Ectodermal cell (in vitro differentiated cells): Measurements from ENCODE around the gene KRT35.

Experiments used
- H3K27ac ChIP-seq: 2 replicates; pipeline ENCODE4 v1.7.0; 2013; ENCODE audit warnings: mild to moderate bottlenecking, low read depth, low read length; ENCODE audit not compliant: insufficient read depth, poor library complexity, severe bottlenecking
- H3K27me3 ChIP-seq: 2 replicates; pipeline ENCODE4 v1.7.0; 2013; ENCODE audit warnings: mild to moderate bottlenecking, low read length; ENCODE audit not compliant: insufficient read depth, control insufficient read depth, poor library complexity, severe bottlenecking
- H3K36me3 ChIP-seq: one replicate; pipeline ENCODE4 v1.7.0; 2013; ENCODE audit warnings: low read length; ENCODE audit not compliant: control insufficient read depth, insufficient read depth
- H3K4me1 ChIP-seq: one replicate; pipeline ENCODE4 v1.7.0; 2013; ENCODE audit warnings: low read length; ENCODE audit not compliant: control insufficient read depth, insufficient read depth
- H3K4me3 ChIP-seq: 2 replicates; pipeline ENCODE4 v1.7.0; 2013; ENCODE audit warnings: low read depth, low read length, control low read depth; ENCODE audit not compliant: insufficient read depth
- H3K9me3 ChIP-seq: 2 replicates; pipeline ENCODE4 v1.7.0; 2013; ENCODE audit warnings: mild to moderate bottlenecking, low read length, moderate library complexity; ENCODE audit not compliant: control insufficient read depth
- WGBS, 2 experiments: methylation state at CpG; one replicate each; pipeline ENCODE4 v1.1.7; 2013; ENCODE audit warnings: missing lambda C conversion rate in 2 of 2; 5-methylcytosine and 5-hydroxymethylcytosine counted together

The KRT35 gene

DNA sequence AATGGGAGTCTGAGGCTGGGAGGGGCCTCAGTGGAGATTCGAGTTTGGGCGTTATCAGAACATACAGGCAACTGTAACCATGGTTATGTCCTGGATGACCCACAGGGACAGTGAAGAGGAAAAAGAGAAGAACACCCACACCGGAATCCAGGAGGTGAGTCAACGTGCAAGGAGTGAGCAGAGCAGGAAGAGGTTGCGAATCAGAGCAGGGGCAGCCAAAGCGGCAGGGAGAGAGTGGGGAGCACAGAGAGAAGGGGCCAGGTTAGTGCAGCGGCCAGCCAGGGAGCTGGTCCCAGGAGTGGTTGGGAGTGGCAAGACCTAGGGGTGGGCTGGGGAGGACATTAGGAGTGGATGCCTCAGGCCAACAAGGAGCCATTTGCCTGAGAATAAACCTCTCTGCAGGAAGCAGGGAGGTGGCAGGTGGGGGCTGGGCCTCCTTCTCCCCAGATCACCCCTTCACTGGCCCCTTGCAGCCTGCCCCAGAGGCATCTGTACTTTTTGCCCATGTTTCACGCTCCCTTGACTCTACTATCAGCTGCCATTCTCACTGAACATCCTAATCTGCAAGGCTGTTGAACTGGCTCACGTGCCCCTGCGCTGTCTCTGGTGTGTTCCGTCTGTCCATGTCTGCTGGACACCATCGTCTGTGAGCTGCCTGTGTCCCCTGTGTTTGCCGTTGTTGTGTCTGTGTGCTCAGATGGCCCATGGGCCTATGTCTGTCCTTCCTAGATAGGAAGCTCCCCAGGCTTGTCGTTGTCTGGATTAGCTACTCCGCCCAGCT is 19.4 kb upstream of the KRT35 start:
- H3K4me3 ChIP-seq: no peak overlapping the region
- 73 to 75% methylated on average over 15 of the region's 15 CpGs for WGBS, 2 experiments

GRCh38 chr17:41499714-41500113 is 18.8 kb upstream of the KRT35 start:
- Histone ChIP-seq H3K27me3 (no peaks in the 10 kb centered on the region), H3K4me3 (no peak overlapping the region), H3K4me1 (peaks cover 6% of the 10 kb centered on the region), H3K9me3 (no peaks in the 10 kb centered on the region), H3K27ac (no peak overlapping the region), H3K36me3 (no peaks in the 10 kb centered on the region)
- 93 to 94% methylated on average over 5 of the region's 5 CpGs for WGBS, 2 experiments

More for the DNA sequence above, 19.4 kb upstream of the KRT35 start:
- Histone ChIP-seq H3K27me3 (no peaks in the 10 kb centered on the region), H3K4me1 (peaks cover 6% of the 10 kb centered on the region), H3K9me3 (no peaks in the 10 kb centered on the region), H3K27ac (no peak overlapping the region), H3K36me3 (no peaks in the 10 kb centered on the region)

DNA sequence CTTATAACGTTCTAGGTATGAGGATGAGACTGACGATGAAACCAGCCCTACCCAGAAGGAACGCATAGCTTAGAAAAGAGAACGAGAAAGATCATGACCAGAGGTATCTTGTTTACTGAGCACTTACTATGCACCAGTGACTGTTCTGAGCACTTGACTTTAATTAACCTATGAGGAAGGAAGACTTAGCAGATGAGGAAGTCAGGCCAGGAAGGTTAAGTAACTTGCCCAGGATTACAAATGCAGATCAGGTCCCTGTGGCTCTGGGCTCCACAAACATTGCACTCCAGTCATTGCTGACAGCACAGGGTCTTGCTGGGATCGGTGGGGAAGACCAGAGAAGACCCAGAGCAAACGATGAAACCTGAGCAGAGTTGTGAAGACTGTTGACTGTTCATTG is 17.3 kb upstream of the KRT35 start:
- Histone ChIP-seq H3K9me3 (no peaks in the 10 kb centered on the region), H3K27ac (no peak overlapping the region), H3K4me3 (no peak overlapping the region), H3K4me1 (peaks cover 6% of the 10 kb centered on the region), H3K36me3 (no peaks in the 10 kb centered on the region), H3K27me3 (no peaks in the 10 kb centered on the region)
- 86 to 91% methylated on average over 6 of the region's 6 CpGs for WGBS, 2 experiments

GRCh38 chr17:41496803-41497484 is 16.0 kb upstream of the KRT35 start:
- peaks cover 6% of the 10 kb centered on the region for H3K4me1 ChIP-seq
- H3K36me3 ChIP-seq: no peaks in the 10 kb centered on the region
- no peak overlapping the region for H3K27ac ChIP-seq
- H3K4me3 ChIP-seq: no peak overlapping the region
- 75 to 78% methylated on average over 12 of the region's 12 CpGs for WGBS, 2 experiments
- H3K27me3 ChIP-seq: no peaks in the 10 kb centered on the region
- no peaks in the 10 kb centered on the region for H3K9me3 ChIP-seq

GRCh38 chr17:41494524-41494923 is 13.6 kb upstream of the KRT35 start:
- H3K27me3 ChIP-seq: no peaks in the 10 kb centered on the region
- no peak overlapping the region for H3K27ac ChIP-seq
- no peaks in the 10 kb centered on the region for H3K4me1 ChIP-seq
- WGBS, 2 experiments: 73 to 85% methylated on average over 2 of the region's 2 CpGs
- no peak overlapping the region for H3K4me3 ChIP-seq
- H3K36me3 ChIP-seq: no peaks in the 10 kb centered on the region
- no peaks in the 10 kb centered on the region for H3K9me3 ChIP-seq

GRCh38 chr17:41492771-41493170 is 11.8 kb upstream of the KRT35 start:
- H3K4me1 ChIP-seq: no peaks in the 10 kb centered on the region
- 91% methylated on average over 4 of the region's 4 CpGs for WGBS, 2 experiments

DNA sequence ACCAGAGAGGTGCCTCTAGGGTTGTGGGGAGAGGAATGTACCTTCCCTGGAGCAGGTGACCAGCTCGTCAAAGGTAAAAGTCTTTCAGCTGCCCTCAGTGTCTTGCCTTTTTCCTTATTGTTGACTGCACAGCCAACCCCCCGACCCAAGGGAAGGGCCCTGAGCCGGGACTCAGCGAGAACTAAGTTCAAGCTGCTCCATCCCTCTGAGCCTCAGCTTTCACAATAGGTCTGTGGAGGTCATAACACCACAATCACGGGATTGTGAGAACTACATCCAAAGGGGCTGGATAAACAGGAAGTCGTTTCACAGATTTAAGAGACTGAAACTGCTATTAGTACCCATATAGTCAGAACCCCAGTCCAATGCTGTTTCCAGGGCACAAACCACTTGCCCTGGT is 11.4 kb upstream of the KRT35 start:
- no peaks in the 10 kb centered on the region for H3K27me3 ChIP-seq
- no peak overlapping the region for H3K4me3 ChIP-seq
- H3K27ac ChIP-seq: no peak overlapping the region
- no peaks in the 10 kb centered on the region for H3K4me1 ChIP-seq
- WGBS, 2 experiments: 92 to 93% methylated on average over 6 of the region's 6 CpGs
- no peaks in the 10 kb centered on the region for H3K9me3 ChIP-seq
- no peaks in the 10 kb centered on the region for H3K36me3 ChIP-seq

More at GRCh38 chr17:41492771-41493170, 11.8 kb upstream of the KRT35 start:
- H3K36me3 ChIP-seq: no peaks in the 10 kb centered on the region
- no peaks in the 10 kb centered on the region for H3K9me3 ChIP-seq
- no peak overlapping the region for H3K27ac ChIP-seq
- H3K27me3 ChIP-seq: no peaks in the 10 kb centered on the region
- no peak overlapping the region for H3K4me3 ChIP-seq

GRCh38 chr17:41491476-41491875 is 10.5 kb upstream of the KRT35 start:
- no peaks in the 10 kb centered on the region for H3K4me1 ChIP-seq
- no peaks in the 10 kb centered on the region for H3K9me3 ChIP-seq
- H3K36me3 ChIP-seq: no peaks in the 10 kb centered on the region
- 70 to 81% methylated on average over 2 of the region's 2 CpGs for WGBS, 2 experiments
- no peak overlapping the region for H3K4me3 ChIP-seq
- no peaks in the 10 kb centered on the region for H3K27me3 ChIP-seq
- no peak overlapping the region for H3K27ac ChIP-seq

GRCh38 chr17:41490000-41490990 is 9.3 kb upstream of the KRT35 start:
- H3K36me3 ChIP-seq: no peaks in the 10 kb centered on the region
- H3K4me3 ChIP-seq: no peak overlapping the region
- H3K4me1 ChIP-seq: no peaks in the 10 kb centered on the region
- no peak overlapping the region for H3K27ac ChIP-seq
- H3K27me3 ChIP-seq: no peaks in the 10 kb centered on the region
- WGBS, 2 experiments: 88 to 92% methylated on average over 10 of the region's 10 CpGs
- no peaks in the 10 kb centered on the region for H3K9me3 ChIP-seq

- no peak within 1 kb of the TSS for H3K27ac ChIP-seq
- 95 to 96% methylated on average over 12 of the region's 12 CpGs for WGBS, 2 experiments
- peaks cover 2% of the 10 kb centered on the region for H3K4me1 ChIP-seq
- no peaks in the 10 kb centered on the region for H3K36me3 ChIP-seq
- H3K27me3 ChIP-seq: no peaks in the 10 kb centered on the region
- H3K4me3 ChIP-seq: no peak within 1 kb of the TSS
- no peaks in the 10 kb centered on the region for H3K9me3 ChIP-seq
These were observed 8.6 kb upstream of the KRT35 start, which contains the start of gene KRT36 for GRCh38 chr17:41489531-41489930. Gene KRT36, minus strand, starts transcription at chr17:41489910. Its CDS starts 46 bp downstream, at chr17:41489864.
